ENCODE measurements around the gene NRXN2. TPM values are rescaled to one million over a fixed set of nuclear protein-coding genes. Genes with fewer than 3 reads are reported as not detected.

NRXN2 gene
- total RNA-seq, 1 experiment from 2014 or later, result 0.15 TPM

- Histone ChIP-seq H3K27me3 (ENCODE audit: control insufficient read depth, insufficient read depth, low read length) (no peaks in the 10 kb centered on the region), H3K4me1 (ENCODE audit: control insufficient read depth, insufficient read depth, low read length) (peaks cover 7% of the 10 kb centered on the region), H3K36me3 (ENCODE audit: control insufficient read depth, insufficient read depth, low read length) (no peaks in the 10 kb centered on the region; the same call in 1 of the 2 replicates), H3K27ac (ENCODE audit: low read length) (no peak overlapping the region), H3K4me3 (ENCODE audit: low read depth in 2 of 2, low read length in 2 of 2) (no peak overlapping the region), H3K9me3 (ENCODE audit: control insufficient read depth, insufficient read depth, low read depth, low read length) (no peaks in the 10 kb centered on the region)
- ChIA-PET CTCF (no interaction called here), POLR2A (no interaction called here)
- DNase-seq (ENCODE audit: low read depth, low spot score) (no peak), ATAC-seq (no peak)
- in situ Hi-C loops (cut with HindIII; ENCODE audit: low pct_unique_long_range_greater_than_20kb, low sequenced_read_pairs) (no loop called here), intact Hi-C loops (cut with micrococcal nuclease; ENCODE audit: unreplicated experiment) (no loop called here)
- no TSS peak for BruUV-seq (replicated peaks)
- no peak for TF ChIP-seq SIN3A (IDR thresholded peaks at IDR 0.05; ENCODE audit: borderline replicate concordance, insufficient read depth, low read depth, low read length)
These were observed 16.9 kb upstream of the NRXN2 start for GRCh38 chr11:64739871-64740270.

GRCh38 chr11:64736654-64737053, 13.7 kb upstream of the NRXN2 start:
- Histone ChIP-seq H3K36me3 (ENCODE audit: control insufficient read depth, insufficient read depth, low read length) (no peaks in the 10 kb centered on the region), H3K27me3 (ENCODE audit: control insufficient read depth, insufficient read depth, low read length) (no peaks in the 10 kb centered on the region), H3K4me3 (ENCODE audit: low read depth in 2 of 2, low read length in 2 of 2) (no peak overlapping the region), H3K4me1 (ENCODE audit: control insufficient read depth, insufficient read depth, low read length) (no peaks in the 10 kb centered on the region), H3K27ac (ENCODE audit: low read length) (no peak overlapping the region), H3K9me3 (ENCODE audit: control insufficient read depth, insufficient read depth, low read depth, low read length) (no peaks in the 10 kb centered on the region)
- in situ Hi-C loops (cut with HindIII; ENCODE audit: low pct_unique_long_range_greater_than_20kb, low sequenced_read_pairs) (no loop called here), intact Hi-C loops (cut with micrococcal nuclease; ENCODE audit: unreplicated experiment) (no loop called here)
- TF ChIP-seq POLR2AphosphoS5 (IDR thresholded peaks at IDR 0.05; ENCODE audit: low read depth, low read length) (no peak), SIN3A (IDR thresholded peaks at IDR 0.05; ENCODE audit: borderline replicate concordance, insufficient read depth, low read depth, low read length) (no peak), REST (IDR thresholded peaks at IDR 0.05; ENCODE audit: insufficient read depth in 1 of 2, low read depth in 2 of 2, low read length in 1 of 2) (no peak), CTCF (IDR thresholded peaks at IDR 0.05) (no peak), TCF7L2 (IDR thresholded peaks at IDR 0.05; ENCODE audit: low read depth, low read length) (no peak)
- no peak for ATAC-seq
- CTCF ChIA-PET, result no interaction called here
- BruUV-seq (replicated peaks), result no TSS peak
- POLR2A ChIA-PET, result no interaction called here
- no peak for DNase-seq (ENCODE audit: low read depth, low spot score)

- Histone ChIP-seq H3K27ac (ENCODE audit: low read length) (no peak overlapping the region), H3K36me3 (ENCODE audit: control insufficient read depth, insufficient read depth, low read length) (no peaks in the 10 kb centered on the region), H3K4me1 (ENCODE audit: control insufficient read depth, insufficient read depth, low read length) (no peaks in the 10 kb centered on the region), H3K4me3 (ENCODE audit: low read depth in 2 of 2, low read length in 2 of 2) (no peak overlapping the region), H3K9me3 (ENCODE audit: control insufficient read depth, insufficient read depth, low read depth, low read length) (no peaks in the 10 kb centered on the region), H3K27me3 (ENCODE audit: control insufficient read depth, insufficient read depth, low read length) (no peaks in the 10 kb centered on the region)
- no peak; the same call in 1 of the 2 replicates for ATAC-seq
- TF ChIP-seq SIN3A (IDR thresholded peaks at IDR 0.05; ENCODE audit: borderline replicate concordance, insufficient read depth, low read depth, low read length) (no peak), TCF7L2 (IDR thresholded peaks at IDR 0.05; ENCODE audit: low read depth, low read length) (no peak), REST (IDR thresholded peaks at IDR 0.05; ENCODE audit: insufficient read depth in 1 of 2, low read depth in 2 of 2, low read length in 1 of 2) (no peak), CTCF (IDR thresholded peaks at IDR 0.05) (no peak), POLR2AphosphoS5 (IDR thresholded peaks at IDR 0.05; ENCODE audit: low read depth, low read length) (no peak)
- ChIA-PET CTCF (no interaction called here), POLR2A (no interaction called here)
- no TSS peak for BruUV-seq (replicated peaks)
- in situ Hi-C loops (cut with HindIII; ENCODE audit: low pct_unique_long_range_greater_than_20kb, low sequenced_read_pairs) (no loop called here), intact Hi-C loops (cut with micrococcal nuclease; ENCODE audit: unreplicated experiment) (no loop called here)
- no peak for DNase-seq (ENCODE audit: low read depth, low spot score)
These were observed 12.8 kb upstream of the NRXN2 start for GRCh38 chr11:64735725-64736259.
